Tibial nerve (tissue), 4 donors: Measurements from ENCODE around the gene PRDM2.

Source experiments
- CTCF ChIP-seq, 5 experiments: fragments of 200-600 bp in 3 of 5; fragments of 450-650 bp in 2 of 5; sonication (generic) in 3 of 5; IDR thresholded peaks; one replicate each; pipeline ENCODE4 v1.5.1; 2016 to 2019; ENCODE audit warnings: antibody characterized with exemption in 5 of 5, mild to moderate bottlenecking in 3 of 5, moderate library complexity in 2 of 5
- EP300 ChIP-seq, 2 donors: sonication (generic); formaldehyde crosslinking; IDR thresholded peaks; one replicate each; pipeline ENCODE4 v1.6.1; 2017; ENCODE audit warnings: antibody characterized with exemption in 2 of 2, mild to moderate bottlenecking in 1 of 2

- TF ChIP-seq CTCF (IDR thresholded peaks at IDR 0.05) (no peak), EP300 (IDR thresholded peaks at IDR 0.05) (no peak)
These were observed 88.8 kb downstream of the PRDM2 start for GRCh38 chr1:13788795-13789194.
